Stimulated activated memory B cell treated with anti-CD40 and anti-IgM and Interleukin-4, amounts not matched to agents 10 μg/mL and 1 μg/mL and 100 μg/mL, for 72 hours (primary cell): Measurements from ENCODE around the gene TMIGD2.
"Not testable (repeated sequence)": the region's sequence is repeated elsewhere in the genome, so short reads cannot be mapped to it uniquely, and the experiment has no call there.

Experiments used
- ATAC-seq: fragments of 150-1000 bp; cut with Tn5 transposase; 2 replicates; pipeline ENCODE4 v1.10.0; 2021
- H3K27ac Mint-ChIP-seq: one replicate; pipeline ENCODE4 v1.8.0; 2022; ENCODE audit warnings: mild to moderate bottlenecking, mixed read lengths
- H3K27me3 Mint-ChIP-seq: one replicate; pipeline ENCODE4 v1.8.0; 2022; ENCODE audit warnings: mixed read lengths
- H3K36me3 Mint-ChIP-seq: one replicate; pipeline ENCODE4 v1.8.0; 2022; ENCODE audit warnings: mixed read lengths
- H3K4me1 Mint-ChIP-seq: one replicate; pipeline ENCODE4 v1.8.0; 2022; ENCODE audit warnings: mixed read lengths
- H3K4me3 Mint-ChIP-seq: one replicate; pipeline ENCODE4 v1.8.0; 2022; ENCODE audit warnings: mild to moderate bottlenecking, moderate library complexity, mixed read lengths
- H3K9me3 Mint-ChIP-seq: one replicate; pipeline ENCODE4 v1.8.0; 2022; ENCODE audit warnings: mixed read lengths

TMIGD2 gene

GRCh38 chr19:4288091-4288777 lies 14.0 kb downstream of the TMIGD2 start:
- Mint-ChIP-seq H3K4me1 (peaks cover 6% of the 10 kb centered on the region), H3K4me3 (no peak overlapping the region), H3K27ac (no peak overlapping the region), H3K36me3 (no peaks in the 10 kb centered on the region), H3K27me3 (peaks cover 39% of the 10 kb centered on the region), H3K9me3 (no peaks in the 10 kb centered on the region)
- no peak for ATAC-seq

DNA sequence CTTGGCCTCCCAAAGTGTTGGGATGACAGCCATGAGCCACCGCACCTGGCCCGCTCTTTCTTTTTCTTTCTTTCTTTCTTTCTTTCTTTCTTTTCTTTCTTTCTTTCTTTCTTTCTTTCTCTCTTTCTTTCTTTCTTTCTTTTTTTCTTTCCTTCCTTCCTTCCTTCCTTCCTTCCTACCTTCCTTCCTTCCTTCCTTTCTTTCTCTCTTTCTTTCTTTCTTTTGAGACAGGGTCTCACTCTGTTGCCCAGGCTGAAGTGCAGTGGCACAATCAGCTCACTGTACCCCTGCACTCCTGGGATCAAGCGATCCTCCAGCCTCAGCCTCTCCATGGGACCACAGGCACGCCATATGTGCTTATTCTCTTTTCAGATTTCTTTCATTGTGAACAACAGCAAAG lies 16.0 kb downstream of the TMIGD2 start:
- H3K4me3 Mint-ChIP-seq, H3K9me3 Mint-ChIP-seq, H3K36me3 Mint-ChIP-seq, H3K4me1 Mint-ChIP-seq, ATAC-seq, H3K27ac Mint-ChIP-seq: not testable (repeated sequence)
- peaks cover 59% of the 10 kb centered on the region for H3K27me3 Mint-ChIP-seq

DNA sequence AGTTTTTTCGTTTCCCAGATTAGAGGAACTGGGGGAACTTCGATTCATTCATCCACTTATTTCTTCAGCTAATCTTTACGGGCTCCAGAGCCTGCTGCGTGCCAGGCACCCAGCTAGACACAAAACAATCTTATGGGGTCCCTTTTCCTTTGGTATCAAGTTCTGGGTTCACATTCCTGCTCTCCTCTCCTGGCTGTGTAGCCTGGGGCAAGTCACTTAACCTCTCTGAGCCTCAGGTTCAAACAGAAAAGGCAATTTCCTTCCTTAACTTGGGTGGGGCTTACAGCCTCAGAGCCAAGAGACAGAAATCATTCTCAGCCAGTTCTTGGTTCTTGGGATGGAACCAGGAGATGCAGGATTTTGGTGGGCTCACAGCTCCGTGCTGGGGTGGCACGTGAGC lies 17.2 kb downstream of the TMIGD2 start:
- no peaks in the 10 kb centered on the region for H3K36me3 Mint-ChIP-seq
- H3K4me1 Mint-ChIP-seq = peaks cover 8% of the 10 kb centered on the region
- no peaks in the 10 kb centered on the region for H3K9me3 Mint-ChIP-seq
- H3K27ac Mint-ChIP-seq = no peak overlapping the region
- no peak overlapping the region for H3K4me3 Mint-ChIP-seq
- ATAC-seq = no peak
- H3K27me3 Mint-ChIP-seq = peaks cover 70% of the 10 kb centered on the region

DNA sequence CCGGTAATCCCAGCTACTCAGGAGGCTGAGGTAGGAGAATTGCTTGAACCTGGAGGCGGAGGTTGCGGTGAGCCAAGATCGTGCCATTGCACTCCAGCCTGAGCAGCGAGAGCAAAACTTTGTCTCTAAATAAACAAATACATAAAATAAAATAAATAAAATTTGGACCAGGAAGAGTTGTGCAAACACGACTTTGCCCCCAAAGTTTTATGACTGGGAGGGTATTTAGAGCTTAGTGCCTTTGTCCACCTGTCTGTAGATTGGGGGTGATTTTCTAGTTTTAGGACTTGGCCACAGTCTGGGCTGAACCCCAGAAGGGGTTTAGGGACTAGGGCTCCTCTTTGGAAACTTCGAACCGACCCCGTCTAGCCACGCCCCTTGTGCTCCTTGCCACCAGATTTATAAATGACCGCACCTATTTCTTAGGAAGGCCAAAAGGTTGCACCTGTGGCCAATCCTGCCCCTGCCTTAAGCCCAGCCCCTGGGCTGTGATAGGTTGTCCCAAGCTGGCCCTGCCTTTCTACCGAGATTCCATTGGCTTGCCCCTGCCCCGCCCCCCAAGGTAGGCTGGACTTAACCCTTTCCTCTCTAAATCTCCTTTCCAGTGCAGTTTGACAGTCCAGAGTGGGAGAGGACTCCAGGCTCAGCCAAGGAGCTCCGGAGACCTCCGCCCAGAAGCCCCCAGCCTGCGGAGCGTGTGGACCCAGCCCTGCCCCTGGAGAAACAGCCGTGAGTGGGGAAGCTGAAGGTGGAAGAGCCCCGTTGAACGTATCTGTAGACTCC lies 17.8 kb downstream of the TMIGD2 start:
- Mint-ChIP-seq H3K36me3 (no peaks in the 10 kb centered on the region), H3K4me1 (peaks cover 12% of the 10 kb centered on the region), H3K27me3 (peaks cover 77% of the 10 kb centered on the region), H3K27ac (no peak overlapping the region), H3K4me3 (no peak overlapping the region), H3K9me3 (no peaks in the 10 kb centered on the region)
- peak; percentile 53 for ATAC-seq

GRCh38 chr19:4279530-4280422 lies 22.4 kb downstream of the TMIGD2 start:
- H3K36me3 Mint-ChIP-seq = no peaks in the 10 kb centered on the region
- H3K4me3 Mint-ChIP-seq = peak overlapping the region; percentile 63
- no peaks in the 10 kb centered on the region for H3K9me3 Mint-ChIP-seq
- peaks cover 61% of the 10 kb centered on the region for H3K27me3 Mint-ChIP-seq
- ATAC-seq = peak; percentile 54
- H3K27ac Mint-ChIP-seq = no peak overlapping the region
- peaks cover 12% of the 10 kb centered on the region for H3K4me1 Mint-ChIP-seq

DNA sequence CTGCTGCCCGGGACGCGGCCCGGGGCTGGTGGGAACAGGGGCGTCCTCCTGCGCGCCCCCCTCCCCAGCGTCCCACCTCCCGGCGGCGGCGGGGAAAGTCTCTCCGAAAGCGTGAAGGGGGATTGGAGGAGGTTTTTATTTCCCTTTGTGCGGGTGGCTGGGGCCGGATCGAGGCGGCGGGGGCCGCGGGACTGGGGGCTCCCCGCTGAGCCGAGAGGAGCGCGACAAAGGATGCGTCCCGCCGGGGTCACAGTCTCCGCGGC lies 23.0 kb downstream of the TMIGD2 start:
- H3K4me3 Mint-ChIP-seq = no peak overlapping the region
- peaks cover 6% of the 10 kb centered on the region for H3K4me1 Mint-ChIP-seq
- ATAC-seq = no peak
- no peaks in the 10 kb centered on the region for H3K9me3 Mint-ChIP-seq
- no peak overlapping the region for H3K27ac Mint-ChIP-seq
- peaks cover 56% of the 10 kb centered on the region for H3K27me3 Mint-ChIP-seq
- H3K36me3 Mint-ChIP-seq = no peaks in the 10 kb centered on the region

DNA sequence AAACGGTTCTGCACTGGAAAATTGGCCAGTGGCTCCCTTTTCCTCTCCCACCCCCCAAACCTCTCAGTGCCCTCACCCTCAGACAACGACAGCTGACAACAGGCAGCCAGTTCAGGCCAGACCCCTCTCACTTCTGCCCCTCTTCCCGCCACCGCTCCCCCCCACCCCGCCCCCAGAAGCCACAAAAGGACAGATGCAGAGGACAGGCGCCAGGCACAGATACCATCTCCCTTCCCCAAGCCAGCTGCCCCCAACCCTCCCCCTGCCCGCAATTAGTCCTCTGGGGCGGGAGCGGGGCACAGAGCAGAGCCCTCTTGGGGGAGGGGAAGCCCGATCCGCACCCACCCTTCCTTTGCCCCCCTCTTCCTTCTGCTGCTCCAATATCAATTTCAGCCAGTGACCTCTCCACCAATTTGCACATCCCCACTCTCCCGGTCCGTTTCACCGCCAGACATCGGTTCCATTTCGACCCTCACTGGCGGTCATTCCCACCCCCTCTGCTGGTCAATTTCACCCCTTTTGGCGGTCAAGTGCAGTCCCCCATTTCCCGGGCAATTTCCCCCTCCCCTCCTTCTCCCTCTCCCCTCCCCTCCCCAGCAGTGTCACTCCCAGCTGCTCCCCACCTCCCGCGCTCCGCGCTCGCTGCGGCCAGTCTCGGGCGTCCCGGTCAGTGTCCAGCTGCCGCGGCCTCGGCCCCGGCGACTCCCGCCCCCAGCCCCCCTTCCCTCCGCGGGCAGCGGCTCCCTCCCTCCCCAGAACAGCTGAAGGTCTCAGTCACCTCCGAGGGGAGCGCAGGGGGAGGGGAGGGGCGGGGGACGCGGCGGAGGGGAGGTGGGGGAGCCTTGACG lies 23.5 kb downstream of the TMIGD2 start, which contains the start of gene SHD:
SHD (plus strand) TSS at position 848 of the 848 bp plus-strand sequence. CDS start 798 bp downstream, outside the sequence.
- ATAC-seq = no peak
- no peaks in the 10 kb centered on the region for H3K36me3 Mint-ChIP-seq

GRCh38 chr19:4278010-4278409 lies 24.2 kb downstream of the TMIGD2 start:
- no peak for ATAC-seq
- Mint-ChIP-seq H3K4me1 (peaks cover 6% of the 10 kb centered on the region), H3K27ac (no peak overlapping the region), H3K27me3 (peaks cover 54% of the 10 kb centered on the region), H3K36me3 (peaks cover 2% of the 10 kb centered on the region), H3K4me3 (no peak overlapping the region), H3K9me3 (no peaks in the 10 kb centered on the region)

More for the DNA sequence above, 23.5 kb downstream of the TMIGD2 start, which contains the start of gene SHD:
- Mint-ChIP-seq H3K27me3 (peaks cover 55% of the 10 kb centered on the region), H3K4me3 (peak within 1 kb of the TSS; percentile 63), H3K4me1 (peaks cover 6% of the 10 kb centered on the region), H3K9me3 (no peaks in the 10 kb centered on the region), H3K27ac (no peak within 1 kb of the TSS)

- no peaks in the 10 kb centered on the region for H3K9me3 Mint-ChIP-seq
- no peak overlapping the region for H3K4me3 Mint-ChIP-seq
- H3K27me3 Mint-ChIP-seq = peaks cover 46% of the 10 kb centered on the region
- no peak overlapping the region for H3K27ac Mint-ChIP-seq
- H3K4me1 Mint-ChIP-seq = peaks cover 6% of the 10 kb centered on the region
- no peak for ATAC-seq
- H3K36me3 Mint-ChIP-seq = peaks cover 7% of the 10 kb centered on the region
These were observed 24.9 kb downstream of the TMIGD2 start for GRCh38 chr19:4277191-4277696.

- Mint-ChIP-seq H3K36me3 (peaks cover 18% of the 10 kb centered on the region), H3K27me3 (peaks cover 17% of the 10 kb centered on the region)
- H3K4me3 Mint-ChIP-seq, H3K4me1 Mint-ChIP-seq, H3K27ac Mint-ChIP-seq, ATAC-seq, H3K9me3 Mint-ChIP-seq: not testable (repeated sequence)
These were observed 27.9 kb downstream of the TMIGD2 start for GRCh38 chr19:4274321-4274686.

DNA sequence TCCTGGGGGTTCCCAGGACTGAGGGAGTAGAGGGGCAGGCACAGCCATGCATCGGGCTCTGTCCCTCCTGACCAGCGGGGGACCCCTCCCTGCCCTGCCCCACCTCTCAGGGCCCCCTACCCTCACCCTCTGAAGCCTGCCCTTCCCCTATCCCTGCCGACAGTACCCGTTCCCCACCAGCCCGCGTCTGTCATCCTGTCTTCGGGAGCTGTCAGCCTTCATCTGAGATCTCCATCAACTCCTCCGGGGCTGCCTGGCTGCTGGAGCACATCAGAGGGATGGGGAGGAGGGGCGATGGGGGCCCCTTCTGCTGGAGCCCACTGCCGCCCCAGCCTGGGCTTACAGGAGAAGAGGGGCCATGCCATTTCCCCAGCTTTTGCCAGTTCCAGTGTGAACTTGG lies 29.3 kb downstream of the TMIGD2 start:
- H3K4me1 Mint-ChIP-seq = no peaks in the 10 kb centered on the region
- H3K27me3 Mint-ChIP-seq = peaks cover 8% of the 10 kb centered on the region
- no peaks in the 10 kb centered on the region for H3K9me3 Mint-ChIP-seq
- ATAC-seq = no peak
- no peak overlapping the region for H3K27ac Mint-ChIP-seq
- H3K36me3 Mint-ChIP-seq = peaks cover 29% of the 10 kb centered on the region
- no peak overlapping the region for H3K4me3 Mint-ChIP-seq

DNA sequence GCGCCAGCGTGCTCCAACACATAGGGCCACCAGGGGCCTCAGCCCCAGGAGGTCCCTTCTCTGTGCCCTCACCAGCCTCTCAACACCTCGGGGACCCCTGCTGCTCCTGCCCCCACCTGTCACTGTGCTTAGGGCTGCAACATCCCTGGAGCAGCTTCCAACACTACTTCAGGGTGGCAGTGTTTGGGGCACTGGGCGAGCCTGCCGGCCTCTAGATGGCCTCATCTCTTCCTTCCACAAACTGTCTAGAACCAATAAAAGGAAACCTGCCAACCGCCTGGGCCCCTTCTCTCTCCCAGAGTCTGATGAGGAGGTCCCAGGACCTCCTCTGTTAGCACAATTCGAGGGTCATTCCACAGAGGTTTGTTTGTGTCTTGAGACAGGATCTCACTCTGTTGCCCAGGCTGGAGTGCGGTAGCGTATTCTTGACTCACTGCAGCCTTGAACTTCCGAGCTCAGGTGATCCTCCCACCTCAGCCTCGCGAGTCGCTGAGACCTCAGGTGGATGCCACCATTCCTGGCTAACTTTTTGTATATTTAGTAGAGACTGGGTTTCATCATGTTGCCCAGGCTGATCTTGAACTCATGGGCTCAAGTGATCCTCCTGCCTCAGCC lies 33.3 kb downstream of the TMIGD2 start:
- no peaks in the 10 kb centered on the region for H3K9me3 Mint-ChIP-seq
- no peak for ATAC-seq
- H3K27me3 Mint-ChIP-seq = no peaks in the 10 kb centered on the region

DNA sequence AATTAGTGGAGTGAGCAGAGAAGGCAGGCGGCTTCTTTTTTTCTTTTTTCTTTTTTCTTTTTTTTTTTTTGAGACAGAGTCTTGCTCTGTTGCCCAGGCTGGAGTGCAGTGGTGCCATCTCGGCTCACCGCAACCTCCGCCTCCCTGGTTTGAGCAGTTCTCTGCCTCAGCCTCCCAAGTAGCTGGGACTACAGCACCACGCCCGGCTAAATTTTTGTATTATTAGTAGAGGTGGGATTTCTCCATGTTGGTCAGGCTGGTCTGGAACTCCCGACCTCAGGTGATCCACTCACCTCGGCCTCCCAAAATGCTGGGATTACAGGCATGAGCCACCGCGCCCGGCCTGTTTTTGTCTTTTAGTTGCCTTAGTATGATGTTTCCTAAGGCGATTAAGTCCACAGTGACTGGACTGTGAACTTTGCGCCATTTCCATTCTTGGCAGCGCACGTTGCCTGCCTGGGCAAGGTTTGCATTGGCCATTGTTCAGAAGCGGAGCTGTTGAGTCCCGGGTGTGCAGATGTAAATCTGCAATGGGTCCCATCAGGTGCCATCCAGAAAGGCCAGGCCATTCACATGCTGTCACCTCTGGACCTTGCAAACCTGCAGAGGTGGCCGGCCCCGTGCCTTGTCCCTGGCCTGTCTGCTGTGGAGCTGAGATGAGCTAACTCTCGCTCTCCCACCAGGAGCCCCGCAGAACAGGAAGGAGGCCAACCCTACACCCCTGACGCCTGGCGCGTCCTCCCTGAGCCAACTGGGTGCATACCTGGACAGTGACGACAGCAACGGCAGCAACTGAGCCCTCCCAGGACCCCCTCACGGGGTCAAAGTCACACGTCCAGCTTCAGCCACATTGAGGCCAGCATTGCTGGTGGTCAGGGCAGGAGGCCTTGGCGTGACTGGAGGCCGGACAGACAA lies 34.0 kb downstream of the TMIGD2 start:
- Mint-ChIP-seq H3K4me1 (peaks cover 24% of the 10 kb centered on the region), H3K27ac (no peak overlapping the region), H3K9me3 (no peaks in the 10 kb centered on the region), H3K4me3 (no peak overlapping the region), H3K27me3 (no peaks in the 10 kb centered on the region), H3K36me3 (peaks cover 62% of the 10 kb centered on the region)
- no peak for ATAC-seq

More for the DNA sequence above, 33.3 kb downstream of the TMIGD2 start:
- peaks cover 24% of the 10 kb centered on the region for H3K4me1 Mint-ChIP-seq
- H3K27ac Mint-ChIP-seq = no peak overlapping the region
- H3K36me3 Mint-ChIP-seq = peaks cover 63% of the 10 kb centered on the region
- no peak overlapping the region for H3K4me3 Mint-ChIP-seq
